Muscle layer of colon (tissue), 2 donors: ENCODE measurements around the gene PIMREG.

ENCODE experiments used
- H3K27ac ChIP-seq: one replicate; pipeline ENCODE4 v1.7.0; 2013; ENCODE audit warnings: low read depth, mild to moderate bottlenecking, low read length, moderate library complexity
- H3K27me3 ChIP-seq, 2 donors: one replicate each; pipeline ENCODE4 v1.7.0; 2013; ENCODE audit warnings: low read length in 2 of 2, mild to moderate bottlenecking in 2 of 2; ENCODE audit not compliant: insufficient read depth in 2 of 2, control insufficient read depth in 1 of 2
- H3K36me3 ChIP-seq: one replicate; pipeline ENCODE4 v1.7.0; 2013; ENCODE audit warnings: mild to moderate bottlenecking, low read length; ENCODE audit not compliant: insufficient read depth
- H3K4me1 ChIP-seq: one replicate; pipeline ENCODE4 v1.7.0; 2013; ENCODE audit warnings: mild to moderate bottlenecking, low read length; ENCODE audit not compliant: insufficient read depth
- H3K4me3 ChIP-seq, 2 donors: one replicate each; pipeline ENCODE4 v1.7.0; 2013; ENCODE audit warnings: low read length in 2 of 2, low read depth in 1 of 2, mild to moderate bottlenecking in 1 of 2, moderate library complexity in 1 of 2
- H3K9ac ChIP-seq: one replicate; pipeline ENCODE4 v1.7.0; 2013; ENCODE audit warnings: low read length
- H3K9me3 ChIP-seq: one replicate; pipeline ENCODE4 v1.7.0; 2013; ENCODE audit warnings: mild to moderate bottlenecking, low read length
- donor health status: abdominal sarcoma.
- donor health status: Adenocarcinoma of cecum.

The PIMREG gene

DNA sequence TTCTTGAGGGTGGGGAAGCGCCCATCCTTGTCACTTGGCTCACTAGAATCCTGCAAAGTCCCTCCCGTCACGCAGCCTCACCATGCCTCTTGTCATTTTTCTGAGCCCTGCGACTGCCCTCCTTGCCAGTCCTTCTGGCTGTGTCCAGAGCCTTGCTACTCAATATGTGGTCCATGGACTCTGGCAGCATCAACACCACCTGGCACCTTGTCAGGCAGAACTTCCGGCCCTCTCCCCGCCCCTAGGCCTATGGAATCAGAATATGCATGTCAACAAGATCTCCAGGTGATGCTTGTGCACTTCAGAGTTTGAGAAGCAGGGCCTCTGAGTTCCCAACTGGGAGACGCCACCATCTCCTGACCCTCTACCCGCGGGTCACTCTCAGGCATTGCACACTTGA, 12.1 kb downstream of the PIMREG start:
- no peaks in the 10 kb centered on the region for H3K36me3 ChIP-seq
- no peaks in the 10 kb centered on the region for H3K9me3 ChIP-seq
- H3K4me1 ChIP-seq = no peaks in the 10 kb centered on the region
- H3K9ac ChIP-seq = no peak overlapping the region
- peaks cover 0 to 12% of the 10 kb centered on the region in 2 donors for H3K27me3 ChIP-seq
- H3K27ac ChIP-seq = no peak overlapping the region
- no peak overlapping the region for H3K4me3 ChIP-seq

GRCh38 chr17:6456914-6457687, 12.8 kb downstream of the PIMREG start:
- H3K36me3 ChIP-seq = no peaks in the 10 kb centered on the region
- no peak overlapping the region for H3K4me3 ChIP-seq
- no peak overlapping the region for H3K9ac ChIP-seq
- H3K9me3 ChIP-seq = no peaks in the 10 kb centered on the region
- H3K4me1 ChIP-seq = no peaks in the 10 kb centered on the region
- no peak overlapping the region for H3K27ac ChIP-seq
- H3K27me3 ChIP-seq = peaks cover 0 to 12% of the 10 kb centered on the region in 2 donors

GRCh38 chr17:6457688-6458459, 13.6 kb downstream of the PIMREG start:
- Histone ChIP-seq H3K4me3 (no peak overlapping the region), H3K9me3 (no peaks in the 10 kb centered on the region), H3K4me1 (no peaks in the 10 kb centered on the region), H3K27ac (no peak overlapping the region), H3K9ac (no peak overlapping the region), H3K36me3 (peaks cover 6% of the 10 kb centered on the region), H3K27me3 (peaks cover 0 to 12% of the 10 kb centered on the region in 2 donors)

GRCh38 chr17:6458460-6458950, 14.2 kb downstream of the PIMREG start:
- Histone ChIP-seq H3K27ac (no peak overlapping the region), H3K9me3 (no peaks in the 10 kb centered on the region), H3K4me1 (no peaks in the 10 kb centered on the region), H3K27me3 (peaks cover 0 to 12% of the 10 kb centered on the region in 2 donors), H3K4me3 (no peak overlapping the region), H3K36me3 (peaks cover 6% of the 10 kb centered on the region), H3K9ac (no peak overlapping the region)

DNA sequence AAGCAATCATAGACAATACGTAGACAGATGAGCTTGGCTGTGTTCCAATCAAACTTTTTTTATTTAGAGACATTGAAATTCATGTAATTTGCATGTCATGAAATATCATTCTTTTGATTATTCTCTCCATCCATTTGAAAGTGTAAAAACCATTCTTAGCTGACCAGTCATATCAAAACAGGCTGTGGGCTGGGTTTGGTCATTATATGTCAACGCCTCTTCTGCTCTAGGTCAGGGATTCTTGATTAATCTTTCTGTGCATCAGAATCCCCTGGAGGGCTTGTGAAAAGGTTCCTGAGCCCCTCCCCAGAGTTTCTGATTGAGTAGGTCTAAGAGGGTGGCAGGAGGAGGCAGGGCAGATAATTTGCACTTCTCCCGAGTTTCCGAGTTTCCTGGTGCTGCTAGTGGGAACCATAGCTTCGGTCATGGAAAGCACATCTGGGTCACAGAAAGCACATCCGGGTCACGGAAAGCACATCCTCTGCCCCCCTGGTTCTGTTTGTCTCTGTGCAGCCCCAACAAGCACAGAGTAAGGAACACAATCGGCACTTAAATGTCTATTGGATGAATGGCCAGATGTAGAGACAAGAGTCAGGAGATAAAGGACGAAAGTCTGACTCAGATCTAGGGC, 16.4 kb downstream of the PIMREG start:
- no peaks in the 10 kb centered on the region for H3K4me1 ChIP-seq
- H3K27ac ChIP-seq = no peak overlapping the region
- no peak overlapping the region for H3K4me3 ChIP-seq
- H3K36me3 ChIP-seq = peaks cover 6% of the 10 kb centered on the region
- peaks cover 0 to 12% of the 10 kb centered on the region in 2 donors for H3K27me3 ChIP-seq
- H3K9me3 ChIP-seq = no peaks in the 10 kb centered on the region
- H3K9ac ChIP-seq = no peak overlapping the region

DNA sequence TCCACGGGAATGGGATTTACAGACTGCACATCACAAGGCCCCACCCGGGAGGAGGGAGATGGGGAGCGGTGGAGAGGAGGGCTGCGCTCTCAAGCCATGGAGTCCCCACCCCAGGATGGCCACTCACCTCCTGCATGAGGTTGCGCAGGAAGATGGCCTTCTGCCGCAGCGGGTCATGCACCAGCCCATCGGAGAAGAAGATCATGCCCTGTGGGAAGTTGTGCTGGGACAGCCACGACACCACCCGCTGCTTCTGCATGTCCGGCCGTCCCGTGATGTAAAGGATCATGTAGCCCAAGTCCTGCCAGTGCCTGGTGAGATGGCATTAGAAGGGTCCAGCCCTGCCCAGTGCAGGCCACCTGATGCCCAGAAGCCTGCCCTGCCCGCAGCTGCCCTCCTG, 17.0 kb downstream of the PIMREG start:
- no peaks in the 10 kb centered on the region for H3K4me1 ChIP-seq
- H3K9me3 ChIP-seq = no peaks in the 10 kb centered on the region
- H3K27me3 ChIP-seq = peaks cover 0 to 12% of the 10 kb centered on the region in 2 donors
- peaks cover 6% of the 10 kb centered on the region for H3K36me3 ChIP-seq
- H3K27ac ChIP-seq = no peak overlapping the region
- no peak overlapping the region for H3K9ac ChIP-seq
- no peak overlapping the region for H3K4me3 ChIP-seq

GRCh38 chr17:6461792-6462524, 17.7 kb downstream of the PIMREG start:
- H3K9ac ChIP-seq = no peak overlapping the region
- H3K36me3 ChIP-seq = peaks cover 6% of the 10 kb centered on the region
- H3K4me3 ChIP-seq = no peak overlapping the region
- no peaks in the 10 kb centered on the region for H3K4me1 ChIP-seq
- no peak overlapping the region for H3K27ac ChIP-seq
- H3K27me3 ChIP-seq = peaks cover 0 to 8% of the 10 kb centered on the region in 2 donors
- H3K9me3 ChIP-seq = no peaks in the 10 kb centered on the region

DNA sequence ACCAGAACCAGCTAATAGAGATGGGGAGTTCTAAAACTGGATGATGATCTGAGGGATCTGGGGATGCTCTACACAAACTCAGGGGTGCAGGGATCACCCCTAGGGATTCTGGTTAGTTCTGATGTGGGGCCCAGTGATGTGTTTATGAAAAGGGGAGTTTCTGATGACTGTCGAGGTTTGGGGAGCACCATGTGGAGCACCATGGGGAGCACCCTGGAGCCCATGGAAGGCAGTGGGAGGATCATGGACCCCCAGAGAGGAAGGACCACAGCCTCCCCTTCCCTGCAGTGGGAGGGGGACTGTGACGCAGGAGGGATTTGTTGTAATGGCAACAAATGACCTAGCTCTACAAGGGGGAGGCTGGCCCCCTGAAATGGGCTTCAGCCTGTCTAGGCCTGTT, 18.4 kb downstream of the PIMREG start:
- H3K36me3 ChIP-seq = peaks cover 6% of the 10 kb centered on the region

DNA sequence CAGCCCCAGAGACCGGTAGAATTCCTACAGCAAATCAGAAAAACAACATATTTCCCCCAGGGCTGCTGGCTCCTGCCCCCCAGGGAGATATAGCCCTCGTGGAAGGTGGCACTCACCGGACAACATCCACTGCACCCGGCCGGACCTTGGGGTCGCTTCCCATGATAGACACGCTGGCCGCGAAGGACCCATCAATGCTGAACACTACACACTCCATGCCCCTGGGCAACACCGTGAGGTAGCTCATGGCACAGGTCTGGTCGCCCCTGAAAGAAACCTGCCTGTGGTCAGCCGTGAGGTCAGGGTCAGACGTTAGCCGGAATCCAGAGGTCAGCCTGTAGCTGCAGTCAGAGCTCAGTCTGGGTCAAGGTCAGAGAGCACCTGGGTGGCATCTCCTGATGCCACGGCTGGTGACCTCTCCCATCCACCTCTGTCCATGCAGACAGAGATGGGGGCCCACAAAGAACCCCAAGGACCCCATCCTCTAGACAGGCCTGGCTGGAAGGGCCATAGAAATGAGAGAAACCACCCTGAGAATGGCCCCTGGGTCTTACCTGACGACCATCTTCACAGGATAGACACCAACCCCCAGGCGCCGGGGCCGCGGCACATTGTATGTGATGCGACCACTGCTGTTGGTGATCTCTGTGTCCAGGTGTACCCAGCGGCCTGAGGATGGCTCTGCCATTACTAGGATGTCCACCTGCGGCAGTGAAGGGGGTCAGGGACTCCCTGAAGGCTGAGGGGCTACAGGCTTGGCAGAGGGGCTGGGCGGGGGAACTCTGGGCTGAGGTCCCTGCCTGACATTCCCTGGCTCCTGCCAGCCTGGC, 19.6 kb downstream of the PIMREG start:
- Histone ChIP-seq H3K4me1 (no peaks in the 10 kb centered on the region), H3K9ac (no peak overlapping the region), H3K9me3 (no peaks in the 10 kb centered on the region), H3K36me3 (peaks cover 6% of the 10 kb centered on the region), H3K27me3 (no peaks in the 10 kb centered on the region), H3K27ac (no peak overlapping the region), H3K4me3 (no peak overlapping the region)

More for the DNA sequence above, 18.4 kb downstream of the PIMREG start:
- Histone ChIP-seq H3K27ac (no peak overlapping the region), H3K9me3 (no peaks in the 10 kb centered on the region), H3K4me3 (no peak overlapping the region), H3K9ac (no peak overlapping the region), H3K27me3 (peaks cover 0 to under 1% of the 10 kb centered on the region in 2 donors), H3K4me1 (no peaks in the 10 kb centered on the region)

GRCh38 chr17:6464446-6465041, 20.3 kb downstream of the PIMREG start:
- H3K9ac ChIP-seq = no peak overlapping the region
- H3K9me3 ChIP-seq = no peaks in the 10 kb centered on the region
- peaks cover 9% of the 10 kb centered on the region for H3K36me3 ChIP-seq
- no peak overlapping the region for H3K27ac ChIP-seq
- no peaks in the 10 kb centered on the region for H3K27me3 ChIP-seq
- no peaks in the 10 kb centered on the region for H3K4me1 ChIP-seq
- no peak overlapping the region for H3K4me3 ChIP-seq
